Natural killer cell (primary cell): ENCODE data around the gene PRKCD. TPM values are rescaled to one million over a fixed set of nuclear protein-coding genes. Genes with fewer than 3 reads are reported as not detected.

Source experiments
- ATAC-seq, 3 donors: fragments of 150-1000 bp in 2 of 3; fragments of 200-7000 bp in 1 of 3; cut with Tn5 transposase; 1 replicate in 1 of 3; 2 replicates in 2 of 3; pipeline ENCODE4 v1.10.0; 2021; ENCODE audit warnings: mild to moderate bottlenecking in 2 of 3, moderate library complexity in 2 of 3
- DNase-seq, 2 donors: peaks; one replicate each; pipeline versions ENCODE4 v3.0.0 to v3.0.0-alpha.2; 2013 to 2021; ENCODE audit warnings: mixed read lengths in 1 of 2
- H3K27ac ChIP-seq: one replicate; pipeline ENCODE4 v1.5.1; 2013; ENCODE audit warnings: mild to moderate bottlenecking, low read length
- H3K27me3 ChIP-seq: one replicate; pipeline ENCODE4 v1.6.1; 2013; ENCODE audit warnings: low read length; ENCODE audit not compliant: control insufficient read depth, insufficient read depth
- H3K36me3 ChIP-seq: one replicate; pipeline ENCODE4 v1.6.1; 2013; ENCODE audit warnings: low read length; ENCODE audit not compliant: control insufficient read depth, insufficient read depth
- H3K4me1 ChIP-seq: one replicate; pipeline ENCODE4 v1.6.1; 2013; ENCODE audit warnings: low read length; ENCODE audit not compliant: control insufficient read depth, insufficient read depth
- H3K4me3 ChIP-seq: one replicate; pipeline ENCODE4 v1.5.1; 2013; ENCODE audit warnings: low read length
- H3K9me3 ChIP-seq: one replicate; pipeline ENCODE4 v1.6.1; 2013; ENCODE audit warnings: low read length; ENCODE audit not compliant: control insufficient read depth, insufficient read depth
- H3K27ac Mint-ChIP-seq, 2 donors: one replicate each; pipeline ENCODE4 v1.8.0; 2022; ENCODE audit warnings: mild to moderate bottlenecking in 2 of 2, mixed read lengths in 2 of 2, moderate library complexity in 1 of 2
- H3K27me3 Mint-ChIP-seq, 2 donors: one replicate each; pipeline ENCODE4 v1.8.0; 2022; ENCODE audit warnings: low read depth in 2 of 2, mixed read lengths in 2 of 2
- H3K36me3 Mint-ChIP-seq: one replicate; pipeline ENCODE4 v1.8.0; 2022; ENCODE audit warnings: mixed read lengths
- H3K4me1 Mint-ChIP-seq, 2 donors: one replicate each; pipeline ENCODE4 v1.8.0; 2022; ENCODE audit warnings: mixed read lengths in 2 of 2
- H3K4me3 Mint-ChIP-seq: one replicate; pipeline ENCODE4 v1.8.0; 2022; ENCODE audit warnings: mild to moderate bottlenecking, moderate library complexity, mixed read lengths
- H3K9me3 Mint-ChIP-seq, 2 donors: one replicate each; pipeline ENCODE4 v1.8.0; 2022; ENCODE audit warnings: mixed read lengths in 2 of 2
- CTCF ChIP-seq: fragments of 200-600 bp; IDR thresholded peaks from one replicate; pipeline ENCODE4 v1.8.0; 2022; ENCODE audit warnings: antibody characterized with exemption
- WGBS: methylation state at CpG from one replicate; pipeline ENCODE4 v1.1.7; 2013; ENCODE audit warnings: missing lambda C conversion rate; ENCODE audit not compliant: insufficient coverage; 5-methylcytosine and 5-hydroxymethylcytosine counted together
- intact Hi-C: fragments of 100-400 bp; cut with micrococcal nuclease; formaldehyde crosslinking; loops from one replicate; pipeline ENCODE4 v1.14.2; 2022
- total RNA-seq, 4 donors: library from RNA; stranded (reverse); fragments of 120-200 nt in 1 of 4; gene quantifications; one replicate each; pipeline versions ENCODE4 v1.2.3 to v1.2.4, GENCODE V29; 2013 to 2022

Gene PRKCD
- total RNA-seq, 3 donors from 2014 or later (not counting 1 experiment from before 2014, with no cell fraction given): 31.7 to 60.0 (median 36.3) TPM

- no peak overlapping the region for H3K4me3 Mint-ChIP-seq
- no peak for TF ChIP-seq CTCF
Observed at GRCh38 chr3:53151465-53151864, 9.5 kb upstream of the PRKCD start.

GRCh38 chr3:53151870-53152660 is 8.9 kb upstream of the PRKCD start:
- TF ChIP-seq CTCF: no peak
- Histone ChIP-seq H3K9me3 (no peaks in the 10 kb centered on the region), H3K36me3 (no peaks in the 10 kb centered on the region), H3K27ac (no peak overlapping the region), H3K4me3 (no peak overlapping the region), H3K4me1 (no peaks in the 10 kb centered on the region), H3K27me3 (peaks cover 17% of the 10 kb centered on the region)
- H3K4me1 Mint-ChIP-seq: no peaks in the 10 kb centered on the region
- WGBS: 91% methylated on average over 20 of the region's 20 CpGs
- DNase-seq (no peak), ATAC-seq (no peak)
- H3K36me3 Mint-ChIP-seq: no peaks in the 10 kb centered on the region
- H3K27me3 Mint-ChIP-seq: peaks cover 0 to 20% of the 10 kb centered on the region in 2 donors
- no peak overlapping the region for H3K27ac Mint-ChIP-seq
- no peaks in the 10 kb centered on the region for H3K9me3 Mint-ChIP-seq
- intact Hi-C loops: no loop called here
- no peak overlapping the region for H3K4me3 Mint-ChIP-seq

More at GRCh38 chr3:53151465-53151864, 9.5 kb upstream of the PRKCD start:
- intact Hi-C loops: no loop called here
- Histone ChIP-seq H3K36me3 (no peaks in the 10 kb centered on the region), H3K4me3 (no peak overlapping the region), H3K27ac (no peak overlapping the region), H3K4me1 (no peaks in the 10 kb centered on the region), H3K9me3 (no peaks in the 10 kb centered on the region), H3K27me3 (peaks cover 13% of the 10 kb centered on the region)
- Mint-ChIP-seq H3K4me1 (no peaks in the 10 kb centered on the region), H3K27me3 (peaks cover 0 to 16% of the 10 kb centered on the region in 2 donors), H3K9me3 (no peaks in the 10 kb centered on the region), H3K27ac (no peak overlapping the region), H3K36me3 (no peaks in the 10 kb centered on the region)
- 92% methylated on average over 5 of the region's 5 CpGs for WGBS
- no peak for DNase-seq
- ATAC-seq: no peak

GRCh38 chr3:53153264-53153823 is 7.7 kb upstream of the PRKCD start:
- H3K27ac Mint-ChIP-seq: no peak overlapping the region
- H3K27me3 Mint-ChIP-seq: peaks cover 9 to 29% of the 10 kb centered on the region in 2 donors
- ATAC-seq: no peak
- WGBS: 90% methylated on average over 3 of the region's 3 CpGs
- H3K4me1 ChIP-seq: peaks cover 3% of the 10 kb centered on the region
- no peak for TF ChIP-seq CTCF
- no peaks in the 10 kb centered on the region for H3K4me1 Mint-ChIP-seq
- intact Hi-C loops: no loop called here
- H3K4me3 Mint-ChIP-seq: no peak overlapping the region
- H3K36me3 ChIP-seq: no peaks in the 10 kb centered on the region
- H3K9me3 ChIP-seq: no peaks in the 10 kb centered on the region
- H3K4me3 ChIP-seq: no peak overlapping the region
- no peak overlapping the region for H3K27ac ChIP-seq
- peaks cover 17% of the 10 kb centered on the region for H3K27me3 ChIP-seq
- no peaks in the 10 kb centered on the region for H3K36me3 Mint-ChIP-seq
- H3K9me3 Mint-ChIP-seq: no peaks in the 10 kb centered on the region
- no peak for DNase-seq
